Motor neuron (in vitro differentiated cells): ENCODE measurements around the gene CFAP61. TPM values are rescaled to one million over a fixed set of nuclear protein-coding genes. Genes with fewer than 3 reads are reported as not detected.

Experiments used
- ATAC-seq, 8 experiments: fragments of 200-7000 bp; cut with Tn5 transposase; replicated peaks in 6 of 8; 2 replicates each; pipeline ENCODE4 v1.8.0; 2021; ENCODE audit warnings: mild to moderate bottlenecking in 8 of 8, moderate library complexity in 8 of 8
- H3K27ac ChIP-seq, 2 donors: fragments of 250-450 bp; sonication (Bioruptor Pico); 2 replicates each; pipeline ENCODE4 v1.9.0; 2021; ENCODE audit warnings: antibody characterized with exemption in 2 of 2, mild to moderate bottlenecking in 2 of 2, moderate library complexity in 1 of 2
- H3K4me1 ChIP-seq, 2 donors: fragments of 250-450 bp; sonication (Bioruptor Pico); replicated peaks in 1 of 2; 2 replicates each; pipeline ENCODE4 v1.6.1; 2021; ENCODE audit warnings: antibody characterized with exemption in 2 of 2, mild to moderate bottlenecking in 2 of 2, moderate library complexity in 1 of 2
- H3K4me3 ChIP-seq, 5 donors: fragments of 250-450 bp; sonication (Bioruptor Pico); 2 replicates each; pipeline ENCODE4 v1.9.0; 2021; ENCODE audit warnings: antibody characterized with exemption in 5 of 5, mild to moderate bottlenecking in 5 of 5, moderate library complexity in 4 of 5
- WGBS, 10 experiments: fragments of 450-650 bp; shearing (Covaris generic); methylation state at CpG; one replicate each; pipeline ENCODE4 v1.0.0; 2022; 5-methylcytosine and 5-hydroxymethylcytosine counted together
- in situ Hi-C, 9 experiments: fragments of 400-800 bp; cut with MboI; loops; one replicate each; pipeline ENCODE4 v1.15.0; 2021; ENCODE audit warnings: low sequenced_read_pairs in 9 of 9, low pct_unique_long_range_greater_than_20kb in 2 of 9; ENCODE audit not compliant: unreplicated experiment in 9 of 9
- total RNA-seq, 8 experiments: library from RNA; unstranded; fragments of 300-600 nt; gene quantifications; 2 replicates each; pipeline versions ENCODE4 v1.2.3 to v1.2.4, GENCODE V29; 2022

Gene CFAP61
- total RNA-seq, 8 experiments from 2014 or later, result 0.36 to 13.0 (median 1.3) TPM

DNA sequence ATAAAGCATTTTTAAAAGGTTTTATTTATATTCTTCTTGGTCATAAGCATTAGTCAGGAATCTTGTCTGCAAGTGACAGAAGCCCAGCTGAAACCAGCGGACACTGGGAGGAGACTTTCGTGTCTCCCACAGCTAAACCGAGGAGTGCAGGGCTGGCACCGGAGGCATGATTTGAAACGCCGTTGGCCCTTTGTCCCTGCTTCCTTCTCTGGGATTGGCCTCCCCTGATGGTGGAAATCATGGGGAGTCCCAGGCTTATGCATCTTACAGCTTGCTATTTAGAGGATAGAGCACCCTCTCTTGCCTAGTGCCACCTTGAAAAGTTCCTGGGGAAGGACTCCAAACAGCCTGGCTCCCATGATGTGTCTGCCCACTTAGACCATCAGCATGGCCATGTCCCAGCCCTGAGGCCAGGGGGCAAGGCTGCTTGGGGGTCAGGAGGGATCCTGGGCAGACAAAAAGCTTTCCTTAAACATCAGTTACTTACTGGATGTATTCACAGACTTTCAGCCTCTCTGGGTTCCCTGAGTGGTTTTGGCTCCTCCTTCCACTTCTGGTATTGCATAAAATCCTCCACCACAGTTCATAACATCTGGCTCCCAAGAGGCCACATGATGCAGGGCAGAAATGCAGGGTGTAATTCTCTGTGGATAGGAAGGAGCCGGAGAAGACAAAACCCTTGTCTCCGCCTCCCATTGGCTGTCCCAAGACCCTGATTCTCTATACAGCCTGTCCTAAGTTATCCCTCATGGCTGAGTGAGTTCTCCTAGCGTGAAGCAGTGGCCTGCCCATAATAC, 266.2 kb downstream of the CFAP61 start:
- peak in 3 of 8 experiments; percentile 12 to 94 (median 84) for ATAC-seq
- no peak overlapping the region for H3K4me3 ChIP-seq
- 0 to 100% (median 86%) methylated on average over 1 to 6 of the region's 9 CpGs; no CpG with 5 or more reads in 1 of the 10 experiments for WGBS, 10 experiments
- H3K4me1 ChIP-seq, result peaks cover 7 to 8% of the 10 kb centered on the region in 2 donors
- in situ Hi-C loops, result no loop called here
- H3K27ac ChIP-seq, result no peak overlapping the region

DNA sequence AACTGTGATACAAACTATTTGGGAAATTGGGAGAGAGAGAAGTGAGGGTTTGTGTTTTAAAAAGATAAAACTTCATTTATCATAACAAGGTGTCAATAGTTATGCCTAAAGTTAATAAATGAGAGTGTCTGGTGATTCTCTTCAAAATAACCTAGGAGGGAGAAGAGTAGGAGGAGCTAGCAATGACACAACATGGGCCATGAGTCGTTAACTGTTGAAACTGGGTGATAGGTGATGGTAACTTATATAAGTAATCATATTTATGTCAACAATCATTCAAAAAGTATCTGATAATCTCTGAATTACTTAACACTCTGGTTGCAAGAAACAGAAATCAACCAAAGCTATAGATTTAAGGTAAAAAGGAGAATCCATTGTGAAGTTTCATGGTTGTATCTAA, 268.8 kb downstream of the CFAP61 start:
- ATAC-seq, result no peak
- H3K4me3 ChIP-seq, result no peak overlapping the region
- in situ Hi-C loops, result no loop called here
- peaks cover 7 to 8% of the 10 kb centered on the region in 2 donors for H3K4me1 ChIP-seq
- H3K27ac ChIP-seq, result no peak overlapping the region
- WGBS, 10 experiments, result 0 to 89% (median 63%) methylated on average over 1 of the region's 1 CpG

DNA sequence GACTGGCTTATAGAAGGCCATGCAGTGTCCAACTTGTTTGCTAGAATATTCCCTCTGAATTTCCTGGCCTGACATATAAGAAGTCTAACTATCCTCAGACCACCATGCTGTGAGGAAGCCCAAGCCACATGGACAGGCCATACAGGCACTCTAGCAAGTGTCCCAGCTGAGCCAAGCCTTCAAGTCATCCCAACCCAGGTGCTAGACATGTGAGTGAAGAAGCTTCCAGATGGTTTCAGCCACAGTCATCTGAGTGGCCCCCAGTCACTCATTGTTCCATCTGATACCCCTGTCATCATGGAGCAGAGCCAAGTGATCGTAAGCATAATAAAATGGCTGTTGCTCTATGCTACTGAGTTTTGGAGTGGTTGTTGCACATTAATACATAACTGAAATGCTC, 269.6 kb downstream of the CFAP61 start:
- H3K4me3 ChIP-seq, result no peak overlapping the region
- H3K4me1 ChIP-seq, result peaks cover 7 to 8% of the 10 kb centered on the region in 2 donors
- in situ Hi-C loops, result no loop called here
- 60 to 86% methylated on average over 1 of the region's 1 CpG; no CpG with 5 or more reads in 8 of the 10 experiments for WGBS, 10 experiments
- no peak for ATAC-seq
- no peak overlapping the region for H3K27ac ChIP-seq

DNA sequence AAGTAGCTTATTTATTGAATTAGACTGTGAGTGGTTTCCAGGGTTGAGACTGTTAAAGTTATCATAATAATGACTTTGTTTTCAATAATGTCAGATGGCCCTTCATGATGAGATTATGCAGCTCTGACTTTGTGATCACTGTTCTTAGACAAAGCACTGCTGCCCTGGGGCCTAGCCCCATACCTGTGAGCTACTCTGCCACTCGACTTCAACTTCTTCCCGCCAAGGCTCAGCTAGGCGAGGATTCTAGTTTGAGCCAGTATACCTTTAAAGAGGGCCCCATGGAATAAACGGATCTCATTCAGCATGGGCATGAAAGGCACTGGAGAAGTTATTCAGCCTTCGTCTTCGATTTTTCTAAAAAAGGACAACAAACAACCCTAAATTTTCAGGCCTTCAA, 270.6 kb downstream of the CFAP61 start:
- 15 to 100% (median 69%) methylated on average over 1 to 6 of the region's 6 CpGs; no CpG with 5 or more reads in 1 of the 10 experiments for WGBS, 10 experiments
- in situ Hi-C loops, result no loop called here
- Histone ChIP-seq H3K4me3 (no peak overlapping the region), H3K4me1 (peaks cover 1 to 2% of the 10 kb centered on the region in 2 donors), H3K27ac (no peak overlapping the region)
- ATAC-seq, result peak in 1 of 8 experiments; percentile 8

DNA sequence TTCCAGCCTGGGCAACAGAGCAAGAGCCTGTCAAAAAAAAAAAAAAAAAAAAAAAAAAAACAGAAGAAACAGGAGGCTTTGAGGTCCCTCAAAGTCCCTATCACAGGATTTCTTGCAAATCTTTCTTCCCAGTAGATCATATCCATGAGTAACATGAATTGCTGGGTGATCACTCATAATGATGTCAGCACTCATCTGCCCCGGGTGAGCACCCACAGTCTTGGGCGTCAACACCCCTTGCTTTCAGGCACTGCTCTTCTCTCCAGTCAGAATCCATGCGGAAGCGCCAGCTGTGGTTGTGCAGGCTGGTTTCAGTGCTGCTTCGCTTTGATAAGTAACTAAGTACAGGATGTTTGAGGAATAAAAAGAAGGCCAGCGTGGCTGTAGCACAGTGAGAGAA, 275.4 kb downstream of the CFAP61 start:
- Histone ChIP-seq H3K27ac (no peak overlapping the region), H3K4me3 (no peak overlapping the region), H3K4me1 (peaks cover 7 to 9% of the 10 kb centered on the region in 2 donors)
- in situ Hi-C loops, result no loop called here
- 40 to 77% (median 72%) methylated on average over 2 to 6 of the region's 6 CpGs; no CpG with 5 or more reads in 6 of the 10 experiments for WGBS, 10 experiments
- peak in 1 of 8 experiments; percentile 36 for ATAC-seq

DNA sequence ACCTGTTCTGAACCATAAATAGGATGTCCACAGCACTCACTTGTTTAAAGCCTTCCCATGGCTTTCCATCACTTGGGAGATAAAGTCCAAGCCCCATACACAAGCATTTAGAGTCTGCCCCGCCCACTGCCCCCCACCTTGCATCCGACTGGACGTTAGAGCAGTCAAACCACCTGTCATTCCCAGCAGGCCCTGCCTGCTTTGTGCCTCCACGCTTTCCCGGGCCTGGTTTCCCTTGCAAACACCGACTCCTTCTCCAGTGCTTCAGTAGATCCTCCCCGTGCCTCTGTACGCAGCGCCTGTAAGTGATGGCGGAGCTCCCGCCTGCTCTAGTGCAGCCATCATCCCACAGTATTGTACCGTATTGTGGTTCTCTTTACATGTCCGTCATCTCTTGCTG, 277.2 kb downstream of the CFAP61 start:
- H3K4me1 ChIP-seq, result peaks cover 7 to 9% of the 10 kb centered on the region in 2 donors
- no peak overlapping the region for H3K27ac ChIP-seq
- in situ Hi-C loops, result no loop called here
- 17 to 100% (median 94%) methylated on average over 1 to 11 of the region's 13 CpGs; no CpG with 5 or more reads in 2 of the 10 experiments for WGBS, 10 experiments
- ATAC-seq, result no peak
- no peak overlapping the region for H3K4me3 ChIP-seq

DNA sequence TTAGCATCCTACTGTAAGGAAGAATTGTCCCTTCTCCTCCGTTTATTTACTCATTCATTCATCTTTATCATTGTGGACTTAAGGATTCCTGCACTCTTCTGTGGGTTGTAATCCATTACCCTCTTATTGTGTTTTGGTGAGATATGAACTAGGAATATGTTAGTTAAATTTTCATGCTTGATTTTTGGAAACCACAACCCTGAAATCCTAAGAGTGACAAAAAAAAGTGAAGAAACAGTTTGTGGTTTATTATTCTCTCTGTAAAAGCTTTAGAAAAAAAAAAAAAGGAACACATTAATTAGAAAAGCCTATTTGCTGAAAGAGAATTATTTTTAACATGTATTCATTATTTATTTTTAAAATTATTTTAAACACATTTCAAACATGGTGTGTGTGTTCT, 278.8 kb downstream of the CFAP61 start:
- ATAC-seq, result no peak
- Histone ChIP-seq H3K27ac (no peak overlapping the region), H3K4me1 (peaks cover 7 to 9% of the 10 kb centered on the region in 2 donors), H3K4me3 (no peak overlapping the region)
- 0 to 90% (median 36%) methylated on average over 1 of the region's 1 CpG for WGBS, 10 experiments
- in situ Hi-C loops, result no loop called here

DNA sequence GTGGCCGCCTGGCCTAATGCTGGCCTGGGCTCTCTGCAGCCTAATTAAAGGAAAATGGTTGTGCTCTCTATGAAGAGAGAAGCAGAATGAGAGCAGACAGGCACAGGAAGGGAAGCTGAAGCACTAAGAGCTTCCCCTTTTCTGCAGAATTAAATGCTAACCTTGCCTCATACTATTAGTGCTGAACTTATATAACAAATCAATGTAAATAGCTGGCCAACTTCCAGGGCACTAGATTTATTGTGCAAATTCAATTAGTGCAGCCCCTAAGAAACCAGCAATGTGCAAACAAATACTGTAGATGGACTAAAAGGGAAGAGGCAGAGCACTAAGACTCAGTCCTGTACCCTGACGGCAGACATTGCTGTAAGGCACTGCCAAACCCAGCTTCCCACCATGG, 279.5 kb downstream of the CFAP61 start:
- in situ Hi-C loops, result no loop called here
- Histone ChIP-seq H3K27ac (no peak overlapping the region), H3K4me3 (no peak overlapping the region), H3K4me1 (peaks cover 7 to 9% of the 10 kb centered on the region in 2 donors)
- peak in 5 of 8 experiments; percentile 50 to 92 (median 83) for ATAC-seq
- 41 to 80% (median 60%) methylated on average over 1 to 2 of the region's 2 CpGs; no CpG with 5 or more reads in 5 of the 10 experiments for WGBS, 10 experiments

DNA sequence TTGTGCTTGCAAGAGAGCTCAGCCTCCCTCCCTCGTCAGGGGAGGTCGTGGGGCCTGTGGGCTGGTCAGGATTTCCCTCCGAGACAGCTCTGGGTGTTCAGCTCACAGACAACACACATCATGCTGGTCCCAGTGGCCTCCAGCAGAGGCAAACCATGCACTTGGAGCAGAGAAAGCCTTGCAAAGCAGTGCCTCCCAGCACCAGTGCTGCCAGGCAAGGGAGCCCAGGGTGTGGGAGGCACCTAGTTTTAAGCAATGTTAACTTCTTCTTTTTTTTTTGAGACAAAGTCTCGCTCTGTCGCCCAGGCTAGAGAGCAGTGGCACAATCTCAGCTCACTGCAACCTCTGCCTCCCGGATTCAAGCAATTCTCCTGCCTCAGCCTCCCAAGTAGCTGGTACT, 281.5 kb downstream of the CFAP61 start:
- peaks cover 7 to 9% of the 10 kb centered on the region in 2 donors for H3K4me1 ChIP-seq
- no peak overlapping the region for H3K27ac ChIP-seq
- H3K4me3 ChIP-seq, result no peak overlapping the region
- WGBS, 10 experiments, result 50 to 100% (median 66%) methylated on average over 1 to 6 of the region's 6 CpGs; no CpG with 5 or more reads in 3 of the 10 experiments
- ATAC-seq, result no peak
- in situ Hi-C loops, result no loop called here

DNA sequence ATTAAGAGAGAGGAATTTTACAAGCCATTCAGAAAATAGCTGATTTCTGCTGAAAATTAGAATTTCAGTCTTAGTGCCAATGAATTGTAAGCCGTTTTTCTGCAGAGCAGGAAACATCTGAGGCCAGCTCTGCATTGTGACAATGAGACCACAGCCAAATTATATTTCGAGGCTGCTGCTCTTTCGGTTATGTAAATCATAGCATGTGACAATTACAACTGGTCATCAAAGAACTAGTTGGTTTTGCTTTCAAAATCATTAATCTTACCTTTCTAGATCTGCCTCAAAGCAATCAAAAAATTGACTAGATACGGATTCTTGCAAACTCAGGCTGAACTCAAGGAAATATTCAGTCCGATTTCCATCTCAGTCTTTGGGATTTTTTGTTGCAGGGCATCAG, 282.2 kb downstream of the CFAP61 start:
- Histone ChIP-seq H3K4me1 (peaks cover 7 to 9% of the 10 kb centered on the region in 2 donors), H3K27ac (no peak overlapping the region), H3K4me3 (no peak overlapping the region)
- 0 to 100% (median 63%) methylated on average over 1 to 5 of the region's 5 CpGs for WGBS, 10 experiments
- ATAC-seq, result no peak
- in situ Hi-C loops, result no loop called here

DNA sequence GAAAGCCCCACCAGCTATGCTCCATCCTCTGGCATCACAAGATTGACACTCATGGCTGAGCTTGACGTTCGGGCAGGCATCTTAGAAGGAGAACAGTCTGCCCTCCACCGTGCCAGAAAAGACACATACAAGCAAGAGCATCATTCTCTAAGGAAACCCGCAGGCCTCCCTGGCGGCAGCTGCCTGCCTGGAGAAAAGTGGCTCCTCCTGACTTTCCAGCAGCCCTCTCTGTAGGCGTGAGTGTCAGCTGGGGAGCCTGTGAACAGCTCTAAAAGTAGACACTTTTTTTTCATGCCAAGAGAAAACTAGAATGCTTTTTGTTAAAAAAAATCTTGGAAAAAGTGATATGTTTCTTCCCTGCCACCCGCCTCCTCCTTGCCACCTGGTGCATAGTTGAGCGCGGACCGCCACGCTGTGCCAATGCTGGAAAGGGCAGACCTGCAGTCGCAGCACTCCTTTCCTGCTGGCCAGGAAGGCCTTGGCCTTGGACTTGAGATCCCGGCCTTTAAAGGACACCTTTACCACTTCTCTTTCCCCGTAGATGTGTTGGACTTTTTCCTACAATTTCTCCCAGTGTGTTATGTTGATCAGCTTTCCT, 285.9 kb downstream of the CFAP61 start:
- WGBS, 10 experiments, result 26 to 96% (median 75%) methylated on average over 2 to 11 of the region's 14 CpGs; no CpG with 5 or more reads in 2 of the 10 experiments
- Histone ChIP-seq H3K27ac (no peak overlapping the region), H3K4me1 (peaks cover 0 to 8% of the 10 kb centered on the region in 2 donors), H3K4me3 (no peak overlapping the region)
- in situ Hi-C loops, result no loop called here
- no peak for ATAC-seq

DNA sequence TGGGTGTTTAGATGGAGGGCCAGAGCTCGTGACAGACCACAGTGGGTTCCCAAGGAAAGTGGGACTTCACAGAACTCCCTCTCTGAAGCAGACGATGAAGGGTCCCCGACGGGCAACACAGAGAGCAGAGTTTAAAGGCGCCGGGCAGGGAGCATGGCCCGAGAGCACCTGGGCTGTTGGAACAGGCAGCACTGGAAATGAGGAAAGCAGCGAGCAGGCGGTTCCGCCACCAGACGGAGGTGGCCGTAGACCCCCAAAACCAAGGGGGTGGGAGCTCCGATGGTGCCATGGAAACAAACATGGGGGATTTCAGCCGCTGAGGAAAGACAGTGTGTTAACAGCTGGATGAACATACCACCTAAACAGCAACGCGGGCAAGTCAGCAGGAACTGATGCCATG, 288.1 kb downstream of the CFAP61 start:
- ATAC-seq, result no peak
- H3K27ac ChIP-seq, result no peak overlapping the region
- 67 to 100% (median 86%) methylated on average over 3 to 6 of the region's 16 CpGs; no CpG with 5 or more reads in 6 of the 10 experiments for WGBS, 10 experiments
- peaks cover 0 to 8% of the 10 kb centered on the region in 2 donors for H3K4me1 ChIP-seq
- in situ Hi-C loops, result no loop called here
- H3K4me3 ChIP-seq, result no peak overlapping the region

DNA sequence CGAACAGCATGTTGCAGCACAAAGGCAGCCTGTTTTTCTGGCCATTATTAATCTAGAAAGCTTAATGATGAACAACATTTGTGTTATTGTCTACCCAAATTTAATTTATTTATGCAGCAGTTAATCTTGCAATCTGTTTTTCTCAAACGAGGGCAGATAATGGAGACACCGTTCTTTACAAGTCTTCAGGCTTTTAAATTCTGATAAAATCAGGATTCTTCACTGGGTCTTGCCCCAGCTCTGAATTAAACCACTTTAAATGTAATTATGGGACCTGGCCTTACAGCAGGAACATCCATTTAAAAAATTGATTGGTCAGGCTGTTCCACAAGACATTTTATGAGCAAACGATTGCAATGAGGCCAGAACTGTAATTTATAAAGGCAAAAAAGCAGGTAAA, 289.0 kb downstream of the CFAP61 start:
- 23 to 82% (median 43%) methylated on average over 1 to 4 of the region's 4 CpGs; no CpG with 5 or more reads in 1 of the 10 experiments for WGBS, 10 experiments
- in situ Hi-C loops, result no loop called here
- H3K4me3 ChIP-seq, result no peak overlapping the region
- H3K4me1 ChIP-seq, result peaks cover 0 to 8% of the 10 kb centered on the region in 2 donors
- no peak overlapping the region for H3K27ac ChIP-seq
- peak in 2 of 8 experiments; percentile 11 to 13 for ATAC-seq
